Right lobe of liver (tissue), 4 donors: ENCODE measurements around the gene OBSL1.

ENCODE experiments used
- CTCF ChIP-seq, 4 donors: fragments of 200-600 bp in 3 of 4; fragments of 450-650 bp in 1 of 4; IDR thresholded peaks; one replicate each; pipeline versions ENCODE4 v1.5.1 to v1.8.0; 2016 to 2022; ENCODE audit warnings: antibody characterized with exemption in 4 of 4, mild to moderate bottlenecking in 2 of 4
- POLR2A ChIP-seq: fragments of 450-650 bp; IDR thresholded peaks from one replicate; pipeline ENCODE4 v1.6.1; 2017; ENCODE audit warnings: antibody characterized with exemption, mild to moderate bottlenecking
- donor health status: DM: no; HTN: no; CAD: no.
- donor health status: DM: no; HTN: no; CAD: no.
- donor health status: DM: no; HTN: yes; CAD: no.

GRCh38 chr2:219514836-219515235 lies 56.5 kb downstream of the OBSL1 start:
- TF ChIP-seq POLR2A = no peak
- no peak for TF ChIP-seq CTCF (IDR thresholded peaks at IDR 0.05)
